ENCODE data around the gene AMACR. TPM values are rescaled to one million over a fixed set of nuclear protein-coding genes. Genes with fewer than 3 reads are reported as not detected.
A peak's percentile ranks its signal among the peaks of the same experiment; 100 is the strongest.

The AMACR gene
- total and polyA plus RNA-seq, 9 of the 15 experiments (the other 6 are each of a cell fraction or from before 2014, with no cell fraction given) = 0.72 to 4.6 (median 4.0) TPM

GRCh38 chr5:34007621-34008600, at the start of gene AMACR (continued):
- TF ChIP-seq RBM15 (IDR thresholded peaks at IDR 0.05; ENCODE audit: insufficient read depth, low read length) (no peak), ZBTB9 (CRISPR knock-in tag; IDR thresholded peaks at IDR 0.05) (no peak), HDAC2 (IDR thresholded peaks at IDR 0.05) (no peak), CEBPZ (IDR thresholded peaks at IDR 0.05; ENCODE audit: borderline replicate concordance, low read depth, low read length) (no peak), ZNF263 (CRISPR knock-in tag; IDR thresholded peaks at IDR 0.05; ENCODE audit: borderline replicate concordance) (no peak), ZBTB26 (CRISPR knock-in tag; IDR thresholded peaks at IDR 0.05) (no peak), IRF2 (CRISPR knock-in tag; IDR thresholded peaks at IDR 0.05) (no peak), SAP30 (IDR thresholded peaks at IDR 0.05; ENCODE audit: borderline replicate concordance, insufficient read depth, low read depth, low read length, poor library complexity, severe bottlenecking) (peak; percentile 82), ZNF41 (CRISPR knock-in tag; conservative IDR thresholded peaks at IDR 0.05) (no peak), ZNF707 (CRISPR knock-in tag; conservative IDR thresholded peaks at IDR 0.05) (no peak), ZNF274 (IDR thresholded peaks at IDR 0.05; ENCODE audit: borderline replicate concordance, low read depth, low read length) (no peak), THAP12 (CRISPR knock-in tag; IDR thresholded peaks at IDR 0.05) (0 out of 2 replicates have a peak, but pooled peaks have one; percentile 21), KLF1 (tag; IDR thresholded peaks at IDR 0.05) (peak; percentile 62; the same call in 1 of the 2 replicates), ARID2 (IDR thresholded peaks at IDR 0.05) (no peak), SP1 (CRISPR knock-in tag; IDR thresholded peaks at IDR 0.05) (peak; percentile 69; the same call in 1 of the 2 replicates), ETV5 (CRISPR knock-in tag; IDR thresholded peaks at IDR 0.05; ENCODE audit: low read depth) (peak; percentile 34; the same call in 1 of the 2 replicates), PTTG1 (tag; IDR thresholded peaks at IDR 0.05; ENCODE audit: low read depth) (no peak)

All from K562 (cell line).